ENCODE measurements around the gene PRDM7.

DNA sequence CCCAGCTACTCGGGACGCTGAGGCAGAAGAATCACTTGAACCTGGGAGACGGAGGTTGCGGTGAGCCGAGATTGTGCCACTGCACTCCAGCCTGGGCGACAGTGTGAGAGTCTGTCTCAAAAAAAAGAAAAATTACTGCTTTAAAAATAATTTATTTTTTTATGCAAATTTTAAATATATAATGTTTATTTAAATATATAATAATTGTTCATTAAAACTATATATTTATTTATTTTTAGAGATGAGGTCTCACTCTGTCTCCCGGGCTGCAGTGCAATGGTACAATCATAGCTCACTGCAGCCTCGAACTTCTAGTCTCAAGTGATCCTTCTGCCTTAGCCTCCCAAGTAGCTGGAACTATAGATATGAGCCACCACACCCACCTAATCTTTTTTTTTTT is 42.6 kb downstream of the PRDM7 start:
- TF ChIP-seq FOXM1 (IDR thresholded peaks at IDR 0.05; ENCODE audit: borderline replicate concordance) (no peak), BHLHE40 (IDR thresholded peaks at IDR 0.05; ENCODE audit: borderline replicate concordance) (no peak), ZNF384 (IDR thresholded peaks at IDR 0.05) (no peak), TARDBP (IDR thresholded peaks at IDR 0.05) (no peak)
